Natural killer cell (primary cell): ENCODE data around the gene WNT3A. TPM values are rescaled to one million over a fixed set of nuclear protein-coding genes. Genes with fewer than 3 reads are reported as not detected.

Experiments
- ATAC-seq, 3 donors: fragments of 150-1000 bp in 2 of 3; fragments of 200-7000 bp in 1 of 3; cut with Tn5 transposase; 1 replicate in 1 of 3; 2 replicates in 2 of 3; pipeline ENCODE4 v1.10.0; 2021; ENCODE audit warnings: mild to moderate bottlenecking in 2 of 3, moderate library complexity in 2 of 3
- DNase-seq, 2 donors: peaks; one replicate each; pipeline versions ENCODE4 v3.0.0 to v3.0.0-alpha.2; 2013 to 2021; ENCODE audit warnings: mixed read lengths in 1 of 2
- H3K27ac ChIP-seq: one replicate; pipeline ENCODE4 v1.5.1; 2013; ENCODE audit warnings: mild to moderate bottlenecking, low read length
- H3K27me3 ChIP-seq: one replicate; pipeline ENCODE4 v1.6.1; 2013; ENCODE audit warnings: low read length; ENCODE audit not compliant: control insufficient read depth, insufficient read depth
- H3K36me3 ChIP-seq: one replicate; pipeline ENCODE4 v1.6.1; 2013; ENCODE audit warnings: low read length; ENCODE audit not compliant: control insufficient read depth, insufficient read depth
- H3K4me1 ChIP-seq: one replicate; pipeline ENCODE4 v1.6.1; 2013; ENCODE audit warnings: low read length; ENCODE audit not compliant: control insufficient read depth, insufficient read depth
- H3K4me3 ChIP-seq: one replicate; pipeline ENCODE4 v1.5.1; 2013; ENCODE audit warnings: low read length
- H3K9me3 ChIP-seq: one replicate; pipeline ENCODE4 v1.6.1; 2013; ENCODE audit warnings: low read length; ENCODE audit not compliant: control insufficient read depth, insufficient read depth
- H3K27ac Mint-ChIP-seq, 2 donors: one replicate each; pipeline ENCODE4 v1.8.0; 2022; ENCODE audit warnings: mild to moderate bottlenecking in 2 of 2, mixed read lengths in 2 of 2, moderate library complexity in 1 of 2
- H3K27me3 Mint-ChIP-seq, 2 donors: one replicate each; pipeline ENCODE4 v1.8.0; 2022; ENCODE audit warnings: low read depth in 2 of 2, mixed read lengths in 2 of 2
- H3K36me3 Mint-ChIP-seq: one replicate; pipeline ENCODE4 v1.8.0; 2022; ENCODE audit warnings: mixed read lengths
- H3K4me1 Mint-ChIP-seq, 2 donors: one replicate each; pipeline ENCODE4 v1.8.0; 2022; ENCODE audit warnings: mixed read lengths in 2 of 2
- H3K4me3 Mint-ChIP-seq: one replicate; pipeline ENCODE4 v1.8.0; 2022; ENCODE audit warnings: mild to moderate bottlenecking, moderate library complexity, mixed read lengths
- H3K9me3 Mint-ChIP-seq, 2 donors: one replicate each; pipeline ENCODE4 v1.8.0; 2022; ENCODE audit warnings: mixed read lengths in 2 of 2
- CTCF ChIP-seq: fragments of 200-600 bp; IDR thresholded peaks from one replicate; pipeline ENCODE4 v1.8.0; 2022; ENCODE audit warnings: antibody characterized with exemption
- WGBS: methylation state at CpG from one replicate; pipeline ENCODE4 v1.1.7; 2013; ENCODE audit warnings: missing lambda C conversion rate; ENCODE audit not compliant: insufficient coverage; 5-methylcytosine and 5-hydroxymethylcytosine counted together
- intact Hi-C: fragments of 100-400 bp; cut with micrococcal nuclease; formaldehyde crosslinking; loops from one replicate; pipeline ENCODE4 v1.14.2; 2022
- total RNA-seq, 4 donors: library from RNA; stranded (reverse); fragments of 120-200 nt in 1 of 4; gene quantifications; one replicate each; pipeline versions ENCODE4 v1.2.3 to v1.2.4, GENCODE V29; 2013 to 2022

WNT3A gene
- total RNA-seq, 3 donors from 2014 or later (not counting 1 experiment from before 2014, with no cell fraction given) = not detected

- Mint-ChIP-seq H3K36me3 (no peaks in the 10 kb centered on the region), H3K27ac (no peak overlapping the region), H3K27me3 (peaks cover 17 to 29% of the 10 kb centered on the region in 2 donors), H3K9me3 (no peaks in the 10 kb centered on the region), H3K4me3 (no peak overlapping the region), H3K4me1 (peaks cover 0 to 11% of the 10 kb centered on the region in 2 donors)
- Histone ChIP-seq H3K9me3 (peaks cover 4% of the 10 kb centered on the region), H3K4me1 (peaks cover 23% of the 10 kb centered on the region), H3K4me3 (no peak overlapping the region), H3K27ac (no peak overlapping the region), H3K36me3 (no peaks in the 10 kb centered on the region), H3K27me3 (peaks cover 49% of the 10 kb centered on the region)
- TF ChIP-seq CTCF = no peak
- WGBS = 89% methylated on average over 15 of the region's 15 CpGs
- no peak for ATAC-seq
- no peak for DNase-seq
- intact Hi-C loops = no loop called here
These were observed 56.7 kb downstream of the WNT3A start for GRCh38 chr1:228063251-228064191.

- ATAC-seq = no peak
- Mint-ChIP-seq H3K27me3 (peaks cover 17 to 24% of the 10 kb centered on the region in 2 donors), H3K4me3 (no peak overlapping the region), H3K4me1 (peaks cover 0 to 11% of the 10 kb centered on the region in 2 donors), H3K27ac (no peak overlapping the region), H3K36me3 (no peaks in the 10 kb centered on the region), H3K9me3 (no peaks in the 10 kb centered on the region)
- DNase-seq = no peak
- H3K36me3 ChIP-seq = no peaks in the 10 kb centered on the region
- H3K27ac ChIP-seq = no peak overlapping the region
- peaks cover 16% of the 10 kb centered on the region for H3K4me1 ChIP-seq
- TF ChIP-seq CTCF = no peak
- H3K9me3 ChIP-seq = peaks cover 4% of the 10 kb centered on the region
- no peak overlapping the region for H3K4me3 ChIP-seq
- H3K27me3 ChIP-seq = peaks cover 49% of the 10 kb centered on the region
- 65% methylated on average over 5 of the region's 8 CpGs for WGBS
- intact Hi-C loops = no loop called here
These were observed 57.5 kb downstream of the WNT3A start for GRCh38 chr1:228064296-228064695.

- 79% methylated on average over 13 of the region's 15 CpGs for WGBS
- no peak overlapping the region for H3K4me3 ChIP-seq
- ATAC-seq = no peak
- H3K9me3 ChIP-seq = peaks cover 3% of the 10 kb centered on the region
- peaks cover 43% of the 10 kb centered on the region for H3K27me3 ChIP-seq
- Mint-ChIP-seq H3K9me3 (no peaks in the 10 kb centered on the region), H3K27me3 (peaks cover 17 to 24% of the 10 kb centered on the region in 2 donors), H3K27ac (no peak overlapping the region), H3K4me1 (peaks cover 0 to 11% of the 10 kb centered on the region in 2 donors), H3K4me3 (no peak overlapping the region), H3K36me3 (no peaks in the 10 kb centered on the region)
- DNase-seq = no peak
- intact Hi-C loops = no loop called here
- no peak overlapping the region for H3K27ac ChIP-seq
- peaks cover 10% of the 10 kb centered on the region for H3K4me1 ChIP-seq
- TF ChIP-seq CTCF = no peak
- H3K36me3 ChIP-seq = no peaks in the 10 kb centered on the region
These were observed 58.1 kb downstream of the WNT3A start for GRCh38 chr1:228064741-228065542.
